ENCODE measurements around the gene SMOC1.

Gene SMOC1

GRCh38 chr14:69943084-69943780 is 64.0 kb downstream of the SMOC1 start:
- no peak for DNase-seq

GRCh38 chr14:69945347-69945746 is 66.1 kb downstream of the SMOC1 start:
- DNase-seq = no peak

- peak; percentile 58 for DNase-seq
Measured at GRCh38 chr14:69945912-69946311, 66.7 kb downstream of the SMOC1 start.

GRCh38 chr14:69948351-69948750 is 69.1 kb downstream of the SMOC1 start:
- no peak for DNase-seq

GRCh38 chr14:69951263-69951662 is 72.0 kb downstream of the SMOC1 start:
- DNase-seq = no peak

GRCh38 chr14:69951935-69952334 is 72.7 kb downstream of the SMOC1 start:
- DNase-seq = no peak

GRCh38 chr14:69953266-69953915 is 74.2 kb downstream of the SMOC1 start:
- DNase-seq = no peak

- no peak for DNase-seq
Measured at GRCh38 chr14:69955855-69956845, 76.9 kb downstream of the SMOC1 start.

- DNase-seq = no peak
Measured at GRCh38 chr14:69956970-69957369, 77.8 kb downstream of the SMOC1 start.

GRCh38 chr14:69957986-69958385 is 78.8 kb downstream of the SMOC1 start:
- DNase-seq = no peak

GRCh38 chr14:69959136-69959535 is 79.9 kb downstream of the SMOC1 start:
- DNase-seq = no peak

GRCh38 chr14:69960296-69960695 is 81.1 kb downstream of the SMOC1 start:
- DNase-seq = no peak

GRCh38 chr14:69963966-69964365 is 84.8 kb downstream of the SMOC1 start:
- DNase-seq = no peak

- no peak for DNase-seq
Measured at GRCh38 chr14:69964841-69965240, 85.6 kb downstream of the SMOC1 start.

GRCh38 chr14:69968132-69968531 is 88.9 kb downstream of the SMOC1 start:
- DNase-seq = no peak

GRCh38 chr14:69968681-69969080 is 89.5 kb downstream of the SMOC1 start:
- DNase-seq = no peak

GRCh38 chr14:69972755-69973154 is 93.5 kb downstream of the SMOC1 start:
- no peak for DNase-seq

GRCh38 chr14:69973846-69974245 is 94.6 kb downstream of the SMOC1 start:
- DNase-seq = no peak

- DNase-seq = no peak
Measured at GRCh38 chr14:69979882-69980281, 100.7 kb downstream of the SMOC1 start.

- DNase-seq = no peak
Measured at GRCh38 chr14:69980457-69981425, 101.5 kb downstream of the SMOC1 start.

GRCh38 chr14:69982220-69982839 is 103.1 kb downstream of the SMOC1 start:
- DNase-seq = no peak

GRCh38 chr14:69982886-69983285 is 103.7 kb downstream of the SMOC1 start:
- DNase-seq = no peak
